SK-N-SH (cell line): ENCODE results near the gene SPDEF. TPM values are rescaled to one million over a fixed set of nuclear protein-coding genes. Genes with fewer than 3 reads are reported as not detected.

Source experiments
- CTCF ChIA-PET: fragments of 300-600, 350-600 bp; formaldehyde crosslinking; extraction: SDS; loops from one replicate; lab custom pipeline; 2021; lab: Yijun Ruan, JAX
- POLR2A ChIA-PET: fragments of 350-600 bp; sonication (Branson Sonifier 250); formaldehyde crosslinking; extraction: SDS; loops from one replicate; lab custom pipeline; 2020; ENCODE audit warnings: antibody characterized with exemption, inconsistent platforms; lab: Yijun Ruan, JAX
- DNase-seq: peaks from one replicate; pipeline ENCODE4 v3.0.0; 2012
- H2AFZ ChIP-seq: fragments of 200-600 bp; sonication (generic); 2 replicates; pipeline ENCODE4 v1.8.1; 2016; ENCODE audit warnings: antibody characterized with exemption, mild to moderate bottlenecking, low read depth
- H3F3A ChIP-seq: fragments of 200-600 bp; sonication (generic); replicated peaks from 2 replicates; pipeline ENCODE3; 2016; ENCODE audit warnings: antibody characterized with exemption, mild to moderate bottlenecking; ENCODE audit not compliant: insufficient read depth
- H3K27ac ChIP-seq, 2 experiments: fragments of 200-500 bp in 1 of 2; fragments of 200-600 bp in 1 of 2; sonication (Bioruptor generic) in 1 of 2; sonication (generic), shearing (Covaris generic) in 1 of 2; 2 replicates each; pipeline versions ENCODE4 v1.5.1 to v1.6.1; 2014 to 2016; ENCODE audit warnings: low read depth in 2 of 2, inconsistent platforms in 1 of 2, low read length in 1 of 2, mild to moderate bottlenecking in 1 of 2, mixed read lengths in 1 of 2
- H3K27me3 ChIP-seq: fragments of 200-600 bp; sonication (generic), shearing (Covaris generic); 2 replicates; pipeline ENCODE4 v1.6.1; 2016; ENCODE audit warnings: mixed run types; ENCODE audit not compliant: insufficient read depth
- H3K36me3 ChIP-seq, 2 experiments: fragments of 200-500 bp in 1 of 2; fragments of 200-600 bp in 1 of 2; sonication (Bioruptor generic) in 1 of 2; sonication (generic) in 1 of 2; replicated peaks in 1 of 2; 2 replicates each; pipeline versions ENCODE3 to v1.5.1; 2014 to 2016; ENCODE audit warnings: low read length in 1 of 2, mild to moderate bottlenecking in 1 of 2; ENCODE audit not compliant: insufficient read depth in 2 of 2, control insufficient read depth in 1 of 2
- H3K4me1 ChIP-seq, 2 experiments: fragments of 200-500 bp in 1 of 2; fragments of 200-600 bp in 1 of 2; sonication (Bioruptor generic) in 1 of 2; sonication (generic), shearing (Covaris generic) in 1 of 2; 2 replicates each; pipeline versions ENCODE4 v1.5.1 to v1.6.1; 2014 to 2016; ENCODE audit warnings: low read depth in 1 of 2, low read length in 1 of 2, mixed run types in 1 of 2; ENCODE audit not compliant: insufficient read depth in 2 of 2, control insufficient read depth in 1 of 2
- H3K4me2 ChIP-seq: fragments of 200-600 bp; sonication (generic), shearing (Covaris generic); 2 replicates; pipeline ENCODE4 v1.6.1; 2017; ENCODE audit warnings: mixed run types
- H3K4me3 ChIP-seq, 2 experiments: fragments of 200-500 bp in 1 of 2; fragments of 200-600 bp in 1 of 2; sonication (Bioruptor generic) in 1 of 2; sonication (generic), shearing (Covaris generic) in 1 of 2; 2 replicates each; pipeline versions ENCODE4 v1.5.1 to v1.8.1; 2014 to 2016; ENCODE audit warnings: low read depth in 2 of 2, inconsistent platforms in 1 of 2, low read length in 1 of 2, mild to moderate bottlenecking in 1 of 2, mixed read lengths in 1 of 2, moderate library complexity in 1 of 2
- H3K79me2 ChIP-seq: fragments of 200-600 bp; sonication (generic); 2 replicates; pipeline ENCODE4 v1.8.1; 2017; ENCODE audit warnings: mild to moderate bottlenecking; ENCODE audit not compliant: insufficient read depth
- H3K9ac ChIP-seq: fragments of 200-600 bp; sonication (generic); 2 replicates; pipeline ENCODE4 v1.6.1; 2017; ENCODE audit warnings: mixed run types
- H3K9me2 ChIP-seq: fragments of 200-600 bp; sonication (generic); 2 replicates; pipeline ENCODE4 v1.6.1; 2017; ENCODE audit warnings: mixed run types
- H3K9me3 ChIP-seq: fragments of 200-600 bp; sonication (generic); 2 replicates; pipeline ENCODE4 v1.6.1; 2017; ENCODE audit warnings: mixed run types, mild to moderate bottlenecking, moderate library complexity
- H4K20me1 ChIP-seq: fragments of 200-600 bp; sonication (generic); 2 replicates; pipeline ENCODE4 v1.6.1; 2017; ENCODE audit warnings: mild to moderate bottlenecking, mixed run types; ENCODE audit not compliant: insufficient read depth
- CHD2 ChIP-seq: fragments of 150-350 bp; IDR thresholded peaks from 2 replicates; pipeline ENCODE4 v1.6.1; 2018; ENCODE audit warnings: low read length; ENCODE audit not compliant: partially characterized antibody
- CTCF ChIP-seq: fragments of 200-600 bp; sonication (generic); IDR thresholded peaks from 2 replicates; pipeline ENCODE4 v1.6.1; 2017; ENCODE audit warnings: antibody characterized with exemption, mild to moderate bottlenecking, moderate library complexity
- ELF1 ChIP-seq: IDR thresholded peaks from 2 replicates; pipeline ENCODE4 v1.4.0; 2012
- GATA2 ChIP-seq: sonication (generic); formaldehyde crosslinking; IDR thresholded peaks from 2 replicates; pipeline ENCODE4 v1.5.0; 2020; ENCODE audit warnings: mild to moderate bottlenecking, missing genetic modification reagents
- JUND ChIP-seq: IDR thresholded peaks from 2 replicates; pipeline ENCODE4 v1.4.0; 2012
- MAX ChIP-seq: IDR thresholded peaks from 2 replicates; pipeline ENCODE4 v1.4.0; 2012; ENCODE audit warnings: low read depth
- MXI1 ChIP-seq: IDR thresholded peaks from 2 replicates; pipeline ENCODE4 v1.6.1; 2012; ENCODE audit warnings: mild to moderate bottlenecking, low read depth, low read length, improper control_type of control experiment
- NRF1 ChIP-seq: IDR thresholded peaks from 2 replicates; pipeline ENCODE4 v1.6.1; 2012; ENCODE audit warnings: low read depth, mild to moderate bottlenecking, low read length
- SMC3 ChIP-seq: IDR thresholded peaks from 2 replicates; pipeline ENCODE4 v1.6.1; 2012; ENCODE audit warnings: low read depth, low read length, improper control_type of control experiment
- TAF1 ChIP-seq: IDR thresholded peaks from 2 replicates; pipeline ENCODE4 v1.6.1; 2012; ENCODE audit warnings: low read depth, mild to moderate bottlenecking, low read length, moderate library complexity, borderline replicate concordance
- TCF12 ChIP-seq: IDR thresholded peaks from 2 replicates; pipeline ENCODE4 v1.4.0; 2012
- TEAD4 ChIP-seq: IDR thresholded peaks from 2 replicates; pipeline ENCODE4 v1.4.0; 2012; ENCODE audit warnings: mild to moderate bottlenecking, borderline replicate concordance; ENCODE audit not compliant: insufficient read depth
- WGBS: methylation state at CpG from one replicate; pipeline ENCODE4 v1.1.6; 2017; ENCODE audit warnings: low lambda C conversion rate; 5-methylcytosine and 5-hydroxymethylcytosine counted together
- polyA plus RNA-seq, 3 experiments: library from polyadenylated mRNA; depleted of rRNA; stranded (reverse); fragments of >200 nt; gene quantifications; 2 replicates each; pipeline ENCODE4 v1.2.3, GENCODE V29; 2012
- TF ChIP-seq, protein P1 (sequence below): IDR thresholded peaks from 2 replicates; pipeline ENCODE4 v1.4.0; 2012; ENCODE audit warnings: low read depth, borderline replicate concordance
- TF ChIP-seq, protein P2 (sequence below): IDR thresholded peaks from 2 replicates; pipeline ENCODE4; 2012

The SPDEF gene
- polyA plus RNA-seq, 1 of the 3 experiments (the other 2 are of a cell fraction) = 0.10 TPM

- H3K4me2 ChIP-seq = no peak overlapping the region
- WGBS = 67% methylated on average over 3 of the region's 4 CpGs
- DNase-seq = peak; percentile 6
- no peaks in the 10 kb centered on the region for H3K79me2 ChIP-seq
- H3K9me2 ChIP-seq = no peaks in the 10 kb centered on the region
- no peak overlapping the region for H3K27ac ChIP-seq
- H3K27me3 ChIP-seq = no peaks in the 10 kb centered on the region; the same call in 1 of the 2 replicates
- no peak overlapping the region for H3K4me3 ChIP-seq
- TF ChIP-seq TCF12 = no peak
- no peak for TF ChIP-seq ELF1
- TF ChIP-seq TEAD4 = no peak
- no peak for TF ChIP-seq JUND
- no peak for TF ChIP-seq SMC3
- no peak for TF ChIP-seq GATA2 (CRISPR knock-in tag)
- TF ChIP-seq MAX = no peak
- no peak for TF ChIP-seq NRF1
- TF ChIP-seq, protein P1, sequence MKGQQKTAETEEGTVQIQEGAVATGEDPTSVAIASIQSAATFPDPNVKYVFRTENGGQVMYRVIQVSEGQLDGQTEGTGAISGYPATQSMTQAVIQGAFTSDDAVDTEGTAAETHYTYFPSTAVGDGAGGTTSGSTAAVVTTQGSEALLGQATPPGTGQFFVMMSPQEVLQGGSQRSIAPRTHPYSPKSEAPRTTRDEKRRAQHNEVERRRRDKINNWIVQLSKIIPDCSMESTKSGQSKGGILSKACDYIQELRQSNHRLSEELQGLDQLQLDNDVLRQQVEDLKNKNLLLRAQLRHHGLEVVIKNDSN = no peak
- no peak for TF ChIP-seq CHD2
- TF ChIP-seq, protein P2, sequence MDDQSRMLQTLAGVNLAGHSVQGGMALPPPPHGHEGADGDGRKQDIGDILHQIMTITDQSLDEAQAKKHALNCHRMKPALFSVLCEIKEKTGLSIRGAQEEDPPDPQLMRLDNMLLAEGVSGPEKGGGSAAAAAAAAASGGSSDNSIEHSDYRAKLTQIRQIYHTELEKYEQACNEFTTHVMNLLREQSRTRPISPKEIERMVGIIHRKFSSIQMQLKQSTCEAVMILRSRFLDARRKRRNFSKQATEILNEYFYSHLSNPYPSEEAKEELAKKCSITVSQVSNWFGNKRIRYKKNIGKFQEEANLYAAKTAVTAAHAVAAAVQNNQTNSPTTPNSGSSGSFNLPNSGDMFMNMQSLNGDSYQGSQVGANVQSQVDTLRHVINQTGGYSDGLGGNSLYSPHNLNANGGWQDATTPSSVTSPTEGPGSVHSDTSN = no peak
- no peak for TF ChIP-seq MXI1
- TF ChIP-seq TAF1 = no peak
- no peak for TF ChIP-seq CTCF
- no peaks in the 10 kb centered on the region for H3K36me3 ChIP-seq
- ChIA-PET CTCF (interaction anchor here (0.8 to 1.6 kb wide), 2 partner anchors 59 to 621 kb away, joined by 3 to 6 read pairs; no protein-coding TSS in a partner anchor), POLR2A (no interaction called here)
- no peaks in the 10 kb centered on the region for H4K20me1 ChIP-seq
- H2AFZ ChIP-seq = no peak overlapping the region
- H3K9ac ChIP-seq = no peak overlapping the region
- no peaks in the 10 kb centered on the region for H3K9me3 ChIP-seq
- H3F3A ChIP-seq = no peaks in the 10 kb centered on the region
- peaks cover 0 to 10% of the 10 kb centered on the region in 2 experiments; a peak in 1 of 4 replicates for H3K4me1 ChIP-seq
Observed at GRCh38 chr6:34518669-34519365, 37.3 kb downstream of the SPDEF start.
